HepG2 (cell line): ENCODE measurements around the gene USP36. TPM values are rescaled to one million over a fixed set of nuclear protein-coding genes. Genes with fewer than 3 reads are reported as not detected.

ENCODE experiments used
- CENPBD1 ChIP-seq: sonication (generic); formaldehyde crosslinking; IDR thresholded peaks from 2 replicates; pipeline ENCODE4 v1.8.0; 2022; ENCODE audit warnings: missing genetic modification reagents, low read depth, mild to moderate bottlenecking, borderline replicate concordance
- ELF3 ChIP-seq: IDR thresholded peaks from 2 replicates; pipeline ENCODE4 v1.6.1; 2016; ENCODE audit warnings: missing genetic modification reagents, missing compliant biosample characterization
- KLF11 ChIP-seq: IDR thresholded peaks from 2 replicates; pipeline ENCODE4 v1.6.1; 2016; ENCODE audit warnings: missing compliant biosample characterization
- MIER2 ChIP-seq: IDR thresholded peaks from 2 replicates; pipeline ENCODE4 v1.6.1; 2016; ENCODE audit warnings: missing biosample characterization, missing genetic modification reagents
- NFE2L1 ChIP-seq: sonication (generic); formaldehyde crosslinking; IDR thresholded peaks from 2 replicates; pipeline ENCODE4 v1.4.0; 2020; ENCODE audit warnings: missing genetic modification reagents, mild to moderate bottlenecking, borderline replicate concordance
- PRDM4 ChIP-seq: sonication (generic); formaldehyde crosslinking; IDR thresholded peaks from 2 replicates; pipeline ENCODE4 v1.9.0; 2021; ENCODE audit warnings: missing genetic modification reagents, borderline replicate concordance
- SMAD9 ChIP-seq: sonication (generic); formaldehyde crosslinking; IDR thresholded peaks from 2 replicates; pipeline ENCODE4 v1.5.1; 2020; ENCODE audit warnings: mild to moderate bottlenecking, missing genetic modification reagents
- THAP11 ChIP-seq: IDR thresholded peaks from 2 replicates; pipeline ENCODE4 v1.6.1; 2016; ENCODE audit warnings: missing biosample characterization, missing genetic modification reagents
- U2AF2 ChIP-seq: fragments of 200-400 bp; formaldehyde crosslinking; IDR thresholded peaks from 2 replicates; pipeline ENCODE4 v1.6.1; 2017; ENCODE audit warnings: low read depth, mild to moderate bottlenecking, low read length
- ZFAT ChIP-seq: sonication (generic); formaldehyde crosslinking; conservative IDR thresholded peaks from 2 replicates; pipeline ENCODE4 v1.8.1; 2023; ENCODE audit warnings: missing genetic modification reagents, inconsistent platforms
- ZHX1 ChIP-seq: sonication (generic); formaldehyde crosslinking; IDR thresholded peaks from 2 replicates; pipeline ENCODE4 v1.8.1; 2022; ENCODE audit warnings: low read depth, mild to moderate bottlenecking, missing genetic modification reagents
- ZKSCAN1 ChIP-seq: fragments of 150-350 bp; IDR thresholded peaks from 2 replicates; pipeline ENCODE4 v1.6.1; 2014; ENCODE audit warnings: low read length
- ZNF230 ChIP-seq: sonication (generic); formaldehyde crosslinking; IDR thresholded peaks from 2 replicates; pipeline ENCODE4 v1.4.0; 2020; ENCODE audit warnings: mild to moderate bottlenecking, missing genetic modification reagents
- ZNF234 ChIP-seq: sonication (generic); formaldehyde crosslinking; conservative IDR thresholded peaks from 2 replicates; pipeline ENCODE4 v1.5.1; 2020; ENCODE audit warnings: mild to moderate bottlenecking, missing genetic modification reagents
- ZNF546 ChIP-seq: sonication (generic); formaldehyde crosslinking; conservative IDR thresholded peaks from 2 replicates; pipeline ENCODE4 v1.8.1; 2023; ENCODE audit warnings: mild to moderate bottlenecking, missing genetic modification reagents
- ZNF552 ChIP-seq: sonication (generic); formaldehyde crosslinking; IDR thresholded peaks from 2 replicates; pipeline ENCODE4 v1.9.0; 2022; ENCODE audit warnings: missing genetic modification reagents, mild to moderate bottlenecking, borderline replicate concordance
- polyA plus RNA-seq, 8 experiments: library from polyadenylated mRNA; depleted of rRNA in 3 of 8; stranded (reverse) in 7 of 8; unstranded in 1 of 8; fragments of >200 nt; fragmentation: Illumina TruSeq in 4 of 8; extraction: Trizol in 4 of 8; gene quantifications; 2 replicates each; pipeline versions ENCODE4 v1.2.1 to v1.2.3, GENCODE V29; 2011 to 2016; ENCODE audit warnings: low read depth in 4 of 8, missing spikeins in 1 of 8, mixed read lengths in 1 of 8; ENCODE audit not compliant: insufficient read depth in 1 of 8
- total RNA-seq, 5 experiments: library from RNA; depleted of rRNA; stranded (reverse); fragments of >200 nt; fragmentation: Illumina TruSeq; extraction: Trizol; gene quantifications; 2 replicates each; pipeline ENCODE4 v1.2.3, GENCODE V29; 2016; ENCODE audit warnings: low read depth in 1 of 5
- TF ChIP-seq, protein P1 (sequence below): sonication (generic); formaldehyde crosslinking; IDR thresholded peaks from 2 replicates; pipeline ENCODE4 v1.4.0; 2020; ENCODE audit warnings: missing genetic modification reagents
- TF ChIP-seq, protein P2 (sequence below): sonication (generic); formaldehyde crosslinking; IDR thresholded peaks from 2 replicates; pipeline ENCODE4 v1.8.0; 2022; ENCODE audit warnings: mild to moderate bottlenecking, missing genetic modification reagents

USP36 gene
- total and polyA plus RNA-seq, 2 of the 13 experiments (the other 11 are each of a cell fraction or from before 2014, with no cell fraction given): 29.6 to 45.9 TPM

GRCh38 chr17:78840780-78841611 is at the start of gene USP36 (continued):
- peak; percentile 100 for TF ChIP-seq ZHX1 (CRISPR knock-in tag)
- TF ChIP-seq, protein P1, sequence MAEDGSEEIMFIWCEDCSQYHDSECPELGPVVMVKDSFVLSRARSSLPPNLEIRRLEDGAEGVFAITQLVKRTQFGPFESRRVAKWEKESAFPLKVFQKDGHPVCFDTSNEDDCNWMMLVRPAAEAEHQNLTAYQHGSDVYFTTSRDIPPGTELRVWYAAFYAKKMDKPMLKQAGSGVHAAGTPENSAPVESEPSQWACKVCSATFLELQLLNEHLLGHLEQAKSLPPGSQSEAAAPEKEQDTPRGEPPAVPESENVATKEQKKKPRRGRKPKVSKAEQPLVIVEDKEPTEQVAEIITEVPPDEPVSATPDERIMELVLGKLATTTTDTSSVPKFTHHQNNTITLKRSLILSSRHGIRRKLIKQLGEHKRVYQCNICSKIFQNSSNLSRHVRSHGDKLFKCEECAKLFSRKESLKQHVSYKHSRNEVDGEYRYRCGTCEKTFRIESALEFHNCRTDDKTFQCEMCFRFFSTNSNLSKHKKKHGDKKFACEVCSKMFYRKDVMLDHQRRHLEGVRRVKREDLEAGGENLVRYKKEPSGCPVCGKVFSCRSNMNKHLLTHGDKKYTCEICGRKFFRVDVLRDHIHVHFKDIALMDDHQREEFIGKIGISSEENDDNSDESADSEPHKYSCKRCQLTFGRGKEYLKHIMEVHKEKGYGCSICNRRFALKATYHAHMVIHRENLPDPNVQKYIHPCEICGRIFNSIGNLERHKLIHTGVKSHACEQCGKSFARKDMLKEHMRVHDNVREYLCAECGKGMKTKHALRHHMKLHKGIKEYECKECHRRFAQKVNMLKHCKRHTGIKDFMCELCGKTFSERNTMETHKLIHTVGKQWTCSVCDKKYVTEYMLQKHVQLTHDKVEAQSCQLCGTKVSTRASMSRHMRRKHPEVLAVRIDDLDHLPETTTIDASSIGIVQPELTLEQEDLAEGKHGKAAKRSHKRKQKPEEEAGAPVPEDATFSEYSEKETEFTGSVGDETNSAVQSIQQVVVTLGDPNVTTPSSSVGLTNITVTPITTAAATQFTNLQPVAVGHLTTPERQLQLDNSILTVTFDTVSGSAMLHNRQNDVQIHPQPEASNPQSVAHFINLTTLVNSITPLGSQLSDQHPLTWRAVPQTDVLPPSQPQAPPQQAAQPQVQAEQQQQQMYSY (CRISPR knock-in tag): no peak
- TF ChIP-seq U2AF2: no peak
- peak; percentile 55 for TF ChIP-seq SMAD9 (CRISPR knock-in tag)
- peak; percentile 94 for TF ChIP-seq THAP11 (CRISPR knock-in tag)
- TF ChIP-seq ZNF552 (CRISPR knock-in tag): peak; percentile 39; the same call in 1 of the 2 replicates
- TF ChIP-seq ELF3 (CRISPR knock-in tag): peak; percentile 100
- 0 out of 2 replicates have a peak, but pooled peaks have one; percentile 56 for TF ChIP-seq NFE2L1
- TF ChIP-seq ZKSCAN1: 0 out of 2 replicates have a peak, but pooled peaks have one; percentile 30
- 0 out of 2 replicates have a peak, but pooled peaks have one; percentile 80 for TF ChIP-seq KLF11 (CRISPR knock-in tag)
- TF ChIP-seq, protein P2, sequence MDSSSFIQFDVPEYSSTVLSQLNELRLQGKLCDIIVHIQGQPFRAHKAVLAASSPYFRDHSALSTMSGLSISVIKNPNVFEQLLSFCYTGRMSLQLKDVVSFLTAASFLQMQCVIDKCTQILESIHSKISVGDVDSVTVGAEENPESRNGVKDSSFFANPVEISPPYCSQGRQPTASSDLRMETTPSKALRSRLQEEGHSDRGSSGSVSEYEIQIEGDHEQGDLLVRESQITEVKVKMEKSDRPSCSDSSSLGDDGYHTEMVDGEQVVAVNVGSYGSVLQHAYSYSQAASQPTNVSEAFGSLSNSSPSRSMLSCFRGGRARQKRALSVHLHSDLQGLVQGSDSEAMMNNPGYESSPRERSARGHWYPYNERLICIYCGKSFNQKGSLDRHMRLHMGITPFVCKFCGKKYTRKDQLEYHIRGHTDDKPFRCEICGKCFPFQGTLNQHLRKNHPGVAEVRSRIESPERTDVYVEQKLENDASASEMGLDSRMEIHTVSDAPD (CRISPR knock-in tag): peak; percentile 92
- TF ChIP-seq ZNF546 (CRISPR knock-in tag): no peak
- peak; percentile 85; the same call in 1 of the 2 replicates for TF ChIP-seq ZNF234 (CRISPR knock-in tag)
- no peak for TF ChIP-seq CENPBD1 (CRISPR knock-in tag)
- TF ChIP-seq PRDM4: no peak; the same call in 1 of the 2 replicates
- TF ChIP-seq ZFAT (CRISPR knock-in tag): 0 out of 2 replicates have a peak, but pooled peaks have one; percentile 21
- peak; percentile 93 for TF ChIP-seq ZNF230 (CRISPR knock-in tag)
- TF ChIP-seq MIER2 (CRISPR knock-in tag): peak; percentile 70; the same call in 1 of the 2 replicates
